Vagina (tissue), 2 donors: ENCODE data around the gene MAN2A2.

ENCODE experiments used
- POLR2A ChIP-seq, 2 donors: fragments of 450-650 bp; IDR thresholded peaks; one replicate each; pipeline ENCODE4 v1.6.1; 2017; ENCODE audit warnings: antibody characterized with exemption in 2 of 2, mild to moderate bottlenecking in 2 of 2, moderate library complexity in 2 of 2
- TF ChIP-seq, protein P1 (sequence below), 3 experiments: fragments of 450-650 bp in 2 of 3; fragments of 200-600 bp in 1 of 3; sonication (generic) in 1 of 3; IDR thresholded peaks; one replicate each; pipeline ENCODE4 v1.5.1; 2017 to 2019; ENCODE audit warnings: antibody characterized with exemption in 3 of 3, mild to moderate bottlenecking in 2 of 3, moderate library complexity in 2 of 3

DNA sequence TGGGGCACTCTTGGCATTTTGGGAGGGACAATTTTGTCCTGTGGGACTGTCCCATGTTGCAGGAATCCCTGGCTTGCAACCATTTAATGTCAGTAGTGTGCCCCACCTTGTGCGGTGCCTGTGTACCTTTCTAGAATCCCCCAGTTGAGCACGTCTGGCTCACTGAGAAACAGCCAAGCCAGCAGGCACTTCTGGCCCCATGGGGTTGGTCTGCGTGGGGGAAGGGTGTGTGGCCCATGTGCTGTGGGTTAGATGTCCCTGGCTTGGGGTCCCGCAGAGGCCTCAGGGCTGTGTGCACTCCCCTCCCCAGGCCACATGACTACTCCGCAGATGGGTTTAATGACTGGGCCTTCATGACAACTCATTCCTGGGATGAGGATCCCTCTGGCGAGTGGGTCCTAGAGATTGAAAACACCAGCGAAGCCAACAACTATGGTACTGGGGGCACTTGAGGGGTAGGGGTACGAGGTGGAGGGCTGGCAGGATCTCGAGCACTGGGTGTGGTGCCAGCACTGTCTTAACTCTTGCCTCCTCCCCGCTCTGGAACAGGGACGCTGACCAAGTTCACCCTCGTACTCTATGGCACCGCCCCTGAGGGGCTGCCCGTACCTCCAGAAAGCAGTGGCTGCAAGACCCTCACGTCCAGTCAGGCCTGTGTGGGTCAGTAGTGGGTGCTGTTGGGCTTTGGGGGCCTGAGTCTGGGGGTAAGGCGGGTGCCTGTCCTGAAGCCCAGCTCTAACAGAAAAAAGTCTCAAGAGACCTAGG, 22.5 kb upstream of the MAN2A2 start:
- TF ChIP-seq, protein P1, sequence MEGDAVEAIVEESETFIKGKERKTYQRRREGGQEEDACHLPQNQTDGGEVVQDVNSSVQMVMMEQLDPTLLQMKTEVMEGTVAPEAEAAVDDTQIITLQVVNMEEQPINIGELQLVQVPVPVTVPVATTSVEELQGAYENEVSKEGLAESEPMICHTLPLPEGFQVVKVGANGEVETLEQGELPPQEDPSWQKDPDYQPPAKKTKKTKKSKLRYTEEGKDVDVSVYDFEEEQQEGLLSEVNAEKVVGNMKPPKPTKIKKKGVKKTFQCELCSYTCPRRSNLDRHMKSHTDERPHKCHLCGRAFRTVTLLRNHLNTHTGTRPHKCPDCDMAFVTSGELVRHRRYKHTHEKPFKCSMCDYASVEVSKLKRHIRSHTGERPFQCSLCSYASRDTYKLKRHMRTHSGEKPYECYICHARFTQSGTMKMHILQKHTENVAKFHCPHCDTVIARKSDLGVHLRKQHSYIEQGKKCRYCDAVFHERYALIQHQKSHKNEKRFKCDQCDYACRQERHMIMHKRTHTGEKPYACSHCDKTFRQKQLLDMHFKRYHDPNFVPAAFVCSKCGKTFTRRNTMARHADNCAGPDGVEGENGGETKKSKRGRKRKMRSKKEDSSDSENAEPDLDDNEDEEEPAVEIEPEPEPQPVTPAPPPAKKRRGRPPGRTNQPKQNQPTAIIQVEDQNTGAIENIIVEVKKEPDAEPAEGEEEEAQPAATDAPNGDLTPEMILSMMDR (IDR thresholded peaks at IDR 0.05): no peak
- TF ChIP-seq POLR2A (IDR thresholded peaks at IDR 0.05): no peak
